ENCODE data around the gene KRTAP4-6.
"Not testable (repeated sequence)": the region's sequence is repeated elsewhere in the genome, so short reads cannot be mapped to it uniquely, and the experiment has no call there.

DNA sequence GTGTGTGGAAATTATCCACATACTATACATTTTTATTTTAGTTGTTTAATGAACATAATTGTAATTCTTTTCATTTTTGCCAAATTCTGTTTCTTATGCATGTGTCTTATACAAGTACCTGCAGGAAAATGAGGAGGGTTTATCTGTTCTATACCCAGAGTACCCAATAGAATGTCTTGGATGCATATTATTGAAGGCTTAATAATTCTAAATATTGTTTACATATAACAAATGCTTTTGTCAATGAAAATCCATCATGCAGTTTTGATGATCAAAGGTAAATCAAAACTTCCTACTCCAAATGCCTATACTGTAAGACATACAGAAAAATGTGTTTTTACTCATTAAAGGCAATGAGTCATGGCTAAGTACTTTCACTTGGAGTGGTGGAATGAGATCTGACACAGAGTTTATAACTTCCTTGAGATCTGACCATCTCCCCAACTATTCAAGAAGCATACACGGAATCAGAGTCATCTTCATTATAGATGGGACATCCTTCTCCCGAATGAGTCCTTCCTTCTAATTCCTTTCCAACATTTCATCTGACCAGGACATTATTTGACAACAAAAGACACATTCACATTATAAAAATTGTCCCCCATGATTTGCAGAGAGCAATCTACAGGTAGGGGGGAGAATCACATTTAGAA, 35.8 kb downstream of the KRTAP4-6 start:
- TF ChIP-seq, protein P1, sequence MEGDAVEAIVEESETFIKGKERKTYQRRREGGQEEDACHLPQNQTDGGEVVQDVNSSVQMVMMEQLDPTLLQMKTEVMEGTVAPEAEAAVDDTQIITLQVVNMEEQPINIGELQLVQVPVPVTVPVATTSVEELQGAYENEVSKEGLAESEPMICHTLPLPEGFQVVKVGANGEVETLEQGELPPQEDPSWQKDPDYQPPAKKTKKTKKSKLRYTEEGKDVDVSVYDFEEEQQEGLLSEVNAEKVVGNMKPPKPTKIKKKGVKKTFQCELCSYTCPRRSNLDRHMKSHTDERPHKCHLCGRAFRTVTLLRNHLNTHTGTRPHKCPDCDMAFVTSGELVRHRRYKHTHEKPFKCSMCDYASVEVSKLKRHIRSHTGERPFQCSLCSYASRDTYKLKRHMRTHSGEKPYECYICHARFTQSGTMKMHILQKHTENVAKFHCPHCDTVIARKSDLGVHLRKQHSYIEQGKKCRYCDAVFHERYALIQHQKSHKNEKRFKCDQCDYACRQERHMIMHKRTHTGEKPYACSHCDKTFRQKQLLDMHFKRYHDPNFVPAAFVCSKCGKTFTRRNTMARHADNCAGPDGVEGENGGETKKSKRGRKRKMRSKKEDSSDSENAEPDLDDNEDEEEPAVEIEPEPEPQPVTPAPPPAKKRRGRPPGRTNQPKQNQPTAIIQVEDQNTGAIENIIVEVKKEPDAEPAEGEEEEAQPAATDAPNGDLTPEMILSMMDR (IDR thresholded peaks at IDR 0.05; ENCODE audit: low read length) = not testable (repeated sequence)
- not testable (repeated sequence) for TF ChIP-seq EZH2 (optimal IDR thresholded peaks at IDR 0.05; ENCODE audit: low read depth, low read length)

Data from MM.1S (cell line).